Cardiac septum (tissue), 1 donor: ENCODE measurements around the gene GRIN2C. TPM values are rescaled to one million over a fixed set of nuclear protein-coding genes. Genes with fewer than 3 reads are reported as not detected.

Experiments used
- total RNA-seq: library from RNA; stranded (reverse); fragmentation: NEBNext Ultra II Directional; extraction: Animal tissue kit (Norgen Biotek cat#: 25700); gene quantifications from one replicate; pipeline ENCODE4 v1.2.1, GENCODE V29; 2021
- donor health status: DM: no; HTN: no; CAD: no.

The GRIN2C gene
- total RNA-seq, 1 donor from 2014 or later, result 0.70 TPM

Other genes with a start within 250 kb of the GRIN2C start
- 0.67 TPM for gene CD300E, start 236.1 kb downstream of the GRIN2C start, total RNA-seq
- gene CD300LF, start 147.0 kb downstream of the GRIN2C start, total RNA-seq, result 0.46 TPM
- 0.94 TPM for gene RAB37, start 122.6 kb downstream of the GRIN2C start, total RNA-seq
- gene NHERF1, start 111.3 kb downstream of the GRIN2C start, total RNA-seq, result 10.1 TPM
- gene NAT9, start 83.5 kb downstream of the GRIN2C start, total RNA-seq, result 27.6 TPM
- 3.9 TPM for gene FDXR, start 13.1 kb upstream of the GRIN2C start, total RNA-seq
- gene FADS6, start 33.7 kb upstream of the GRIN2C start, total RNA-seq, result not detected
- not detected for gene USH1G, start 63.4 kb upstream of the GRIN2C start, total RNA-seq
- gene OTOP2, start 64.4 kb upstream of the GRIN2C start, total RNA-seq, result not detected
- not detected for gene OTOP3, start 76.0 kb upstream of the GRIN2C start, total RNA-seq
- gene HID1, start 112.9 kb upstream of the GRIN2C start, total RNA-seq, result 9.0 TPM
- gene CDR2L, start 127.7 kb upstream of the GRIN2C start, total RNA-seq, result 20.1 TPM
- 39.3 TPM for gene MRPL58, start 152.8 kb upstream of the GRIN2C start, total RNA-seq
- 616 TPM for gene ATP5PD, start 187.1 kb upstream of the GRIN2C start, total RNA-seq
- gene KCTD2, start 187.3 kb upstream of the GRIN2C start, total RNA-seq, result 43.2 TPM
- 22.7 TPM for gene SLC16A5, start 228.1 kb upstream of the GRIN2C start, total RNA-seq